ENCODE measurements around the gene LYPD5. TPM values are rescaled to one million over a fixed set of nuclear protein-coding genes. Genes with fewer than 3 reads are reported as not detected.
A peak's percentile ranks its signal among the peaks of the same experiment; 100 is the strongest.
"Not testable (repeated sequence)": the region's sequence is repeated elsewhere in the genome, so short reads cannot be mapped to it uniquely, and the experiment has no call there.

LYPD5 gene
- total RNA-seq, 2 experiments from 2014 or later = 0.86 to 1.2 TPM

GRCh38 chr19:43767316-43767715 is 34.9 kb downstream of the LYPD5 start:
- POLR2A ChIA-PET = interaction anchor here (1.1 to 3.3 kb wide), 3 partner anchors 9 to 13 kb away, joined by 3 to 41 read pairs (median 3); partner anchors contain the start of gene SMG9
- Mint-ChIP-seq H3K4me3 (no peak overlapping the region), H3K9me3 (ENCODE audit: low read depth) (no peaks in the 10 kb centered on the region), H3K27me3 (no peaks in the 10 kb centered on the region), H3K27ac (peak overlapping the region; percentile 97), H3K36me3 (ENCODE audit: low read depth) (peaks cover 81% of the 10 kb centered on the region), H3K4me1 (peaks cover 68% of the 10 kb centered on the region)
- intact Hi-C loops (cut with DNase I, micrococcal nuclease) = loop anchor here in 1 of 2 experiments (5.0 kb wide), 2 partner anchors 985 to 1690 kb away; partner anchors contain the start of gene ZNF574
- no peak for ATAC-seq
- CTCF ChIA-PET = interaction anchor here (0.6 to 6.9 kb wide), 11 partner anchors 9 to 242 kb away, joined by 3 to 94 read pairs (median 5); partner anchors contain the start of genes KCNN4, SMG9 and ZNF283
- DNase-seq = no peak

- no peaks in the 10 kb centered on the region for H3K9me3 Mint-ChIP-seq (ENCODE audit: low read depth)
- H3K27ac Mint-ChIP-seq = peak overlapping the region; percentile 97
- peaks cover 71% of the 10 kb centered on the region for H3K4me1 Mint-ChIP-seq
- H3K36me3 Mint-ChIP-seq (ENCODE audit: low read depth) = peaks cover 76% of the 10 kb centered on the region
- no peak for ATAC-seq
- CTCF ChIA-PET = interaction anchor here (0.9 to 6.9 kb wide), 14 partner anchors 10 to 327 kb away, joined by 3 to 94 read pairs (median 6); partner anchors contain the start of genes IRGQ, KCNN4, SMG9 and ZNF283
- no peaks in the 10 kb centered on the region for H3K27me3 Mint-ChIP-seq
- POLR2A ChIA-PET = interaction anchor here (1.0 to 3.3 kb wide), 4 partner anchors 10 to 15 kb away, joined by 3 to 41 read pairs (median 6); partner anchors contain the start of gene SMG9
- DNase-seq = no peak
- peak overlapping the region; percentile 47 for H3K4me3 Mint-ChIP-seq
- intact Hi-C loops (cut with DNase I, micrococcal nuclease) = loop anchor here in 1 of 2 experiments (1.0 to 5.0 kb wide), 3 partner anchors 44 to 1689 kb away; partner anchors contain the start of gene ZNF574
Measured at GRCh38 chr19:43766755-43767043, 35.5 kb downstream of the LYPD5 start.

DNA sequence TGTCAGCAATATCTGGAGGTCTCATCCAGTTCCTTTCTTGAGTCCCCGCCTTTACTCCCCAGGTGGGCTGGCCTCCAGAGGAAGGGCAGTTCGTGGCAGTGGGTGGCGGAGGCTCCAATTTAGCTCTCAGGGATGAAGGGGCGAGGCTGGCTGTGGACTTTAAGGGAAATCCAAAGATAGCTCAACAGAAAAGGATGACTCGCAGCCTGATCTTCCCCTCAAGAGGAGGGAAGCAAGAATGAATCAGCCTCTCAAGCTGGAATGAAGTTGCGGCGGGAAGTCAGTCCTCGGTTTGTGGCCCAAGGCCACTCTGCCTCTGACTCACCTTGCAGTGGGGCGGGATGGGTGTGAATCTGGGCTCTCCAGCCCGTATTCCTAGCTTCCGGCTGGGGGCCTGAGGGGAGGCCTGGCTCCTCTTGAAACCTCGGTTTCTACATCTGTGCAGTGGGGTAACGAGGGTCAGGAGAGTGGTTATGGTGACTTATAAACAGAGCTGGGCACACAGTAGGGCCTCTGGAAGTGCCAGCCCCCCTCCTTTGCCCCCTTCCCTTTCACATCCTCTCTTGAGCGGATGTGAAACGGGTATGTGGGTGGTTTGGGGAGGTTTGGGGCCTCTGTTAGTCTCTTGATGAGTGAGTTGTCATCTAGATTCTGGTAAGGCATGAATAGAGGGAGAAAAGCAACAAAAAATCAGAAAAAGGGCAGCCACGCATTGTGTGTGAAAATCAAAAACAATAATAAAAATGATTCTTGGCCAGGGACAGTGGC is 37.0 kb downstream of the LYPD5 start:
- no peaks in the 10 kb centered on the region for H3K9me3 Mint-ChIP-seq (ENCODE audit: low read depth)

GRCh38 chr19:43764684-43765083 is 37.6 kb downstream of the LYPD5 start:
- not testable (repeated sequence) for H3K9me3 Mint-ChIP-seq (ENCODE audit: low read depth); H3K27me3 Mint-ChIP-seq; DNase-seq; ATAC-seq
- intact Hi-C loops (cut with DNase I, micrococcal nuclease) = loop anchor here (1.0 to 5.0 kb wide), 9 partner anchors 10 to 1687 kb away; partner anchors contain the start of genes SMG9 (in 2 of the 2) and ZNF574 (in 1 of the 2)
- peaks cover 70% of the 10 kb centered on the region for H3K4me1 Mint-ChIP-seq
- H3K4me3 Mint-ChIP-seq = peak overlapping the region; percentile 47
- peak overlapping the region; percentile 97 for H3K27ac Mint-ChIP-seq
- POLR2A ChIA-PET = interaction anchor here (0.5 to 3.3 kb wide), 6 partner anchors 10 to 329 kb away, joined by 3 to 41 read pairs (median 6); partner anchors contain the start of genes KCNN4 and SMG9
- CTCF ChIA-PET = interaction anchor here (0.8 to 6.9 kb wide), 13 partner anchors 10 to 245 kb away, joined by 3 to 94 read pairs (median 8); partner anchors contain the start of genes IRGQ, KCNN4, PLAUR and SMG9
- H3K36me3 Mint-ChIP-seq (ENCODE audit: low read depth) = peaks cover 58% of the 10 kb centered on the region

More for the DNA sequence above, 37.0 kb downstream of the LYPD5 start:
- Mint-ChIP-seq H3K27ac (peak overlapping the region; percentile 97), H3K4me3 (peak overlapping the region; percentile 47), H3K36me3 (ENCODE audit: low read depth) (peaks cover 64% of the 10 kb centered on the region), H3K27me3 (no peaks in the 10 kb centered on the region), H3K4me1 (peaks cover 71% of the 10 kb centered on the region)
- peak; percentile 92 for DNase-seq
- POLR2A ChIA-PET = interaction anchor here (0.5 to 3.3 kb wide), 7 partner anchors 11 to 330 kb away, joined by 3 to 41 read pairs (median 7); partner anchors contain the start of genes KCNN4 and SMG9
- intact Hi-C loops (cut with DNase I, micrococcal nuclease) = loop anchor here (1.0 to 5.0 kb wide), 9 partner anchors 11 to 1688 kb away; partner anchors contain the start of genes SMG9 (in 2 of the 2) and ZNF574 (in 1 of the 2)
- ATAC-seq = peak; percentile 81
- CTCF ChIA-PET = interaction anchor here (0.6 to 6.9 kb wide), 20 partner anchors 11 to 245 kb away, joined by 3 to 94 read pairs (median 6); partner anchors contain the start of genes IRGQ, KCNN4, PLAUR and SMG9

DNA sequence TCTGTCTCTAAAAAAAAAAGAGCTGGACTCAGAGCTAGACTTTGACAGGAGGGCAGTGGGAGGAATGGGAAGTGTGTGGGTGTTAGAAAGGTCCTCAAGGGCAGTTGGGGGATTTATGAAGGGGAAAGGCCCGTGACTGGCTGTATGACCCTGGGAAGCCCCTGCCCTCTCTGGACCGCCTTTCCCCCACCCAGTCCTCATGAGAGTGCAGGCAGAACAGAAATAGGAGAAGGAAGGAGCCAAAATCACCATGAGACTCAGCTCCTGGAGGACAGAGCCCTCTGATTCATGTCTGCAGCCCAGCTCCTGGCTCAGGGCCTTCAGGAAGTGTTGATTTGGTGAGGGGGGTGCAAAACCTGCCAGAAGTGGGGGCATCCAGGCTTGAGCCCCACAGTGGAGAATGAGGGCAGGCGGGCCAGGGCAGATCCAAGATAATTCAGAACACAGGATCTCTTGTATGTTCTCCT is 38.7 kb downstream of the LYPD5 start:
- Mint-ChIP-seq H3K27ac (peak overlapping the region; percentile 86), H3K36me3 (ENCODE audit: low read depth) (peaks cover 46% of the 10 kb centered on the region)
- DNase-seq = peak; percentile 36

DNA sequence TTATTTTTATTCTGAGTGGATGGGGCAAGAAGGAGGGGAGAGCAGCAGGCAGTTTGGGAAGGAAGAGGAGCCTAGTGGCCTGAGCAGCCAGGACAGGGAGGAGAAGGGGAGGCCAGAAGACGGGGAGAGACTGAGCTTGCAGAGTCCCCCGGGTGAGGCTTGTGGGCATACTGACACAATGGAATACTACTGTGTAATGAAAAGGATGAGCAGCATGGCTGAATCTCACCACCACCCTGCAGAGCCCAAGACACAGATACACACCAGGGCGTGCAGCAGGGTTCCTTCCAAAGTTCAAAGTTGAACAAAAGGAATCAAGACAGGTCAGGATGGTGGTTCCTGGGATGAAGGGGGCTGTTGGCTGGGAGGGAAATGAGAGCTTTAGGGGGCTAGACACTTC is 39.4 kb downstream of the LYPD5 start:
- H3K9me3 Mint-ChIP-seq (ENCODE audit: low read depth) = no peaks in the 10 kb centered on the region
- ATAC-seq (no peak), DNase-seq (no peak)
- peaks cover 44% of the 10 kb centered on the region for H3K36me3 Mint-ChIP-seq (ENCODE audit: low read depth)
- peaks cover 73% of the 10 kb centered on the region for H3K4me1 Mint-ChIP-seq
- peak overlapping the region; percentile 77 for H3K27ac Mint-ChIP-seq
- ChIA-PET POLR2A (no interaction called here), CTCF (interaction anchor here (0.7 to 6.9 kb wide), 9 partner anchors 9 to 94 kb away, joined by 3 to 94 read pairs (median 5); partner anchors contain the start of gene SMG9)
- H3K4me3 Mint-ChIP-seq = no peak overlapping the region
- intact Hi-C loops (cut with DNase I, micrococcal nuclease) = no loop called here
- H3K27me3 Mint-ChIP-seq = no peaks in the 10 kb centered on the region

More for the DNA sequence above, 38.7 kb downstream of the LYPD5 start:
- ChIA-PET POLR2A (interaction anchor here (0.6 to 0.8 kb wide), 2 partner anchors 10 to 245 kb away, joined by 3 read pairs; no protein-coding TSS in a partner anchor), CTCF (interaction anchor here (0.7 to 6.9 kb wide), 6 partner anchors 9 to 62 kb away, joined by 3 to 94 read pairs (median 6); partner anchors contain the start of gene SMG9)
- intact Hi-C loops (cut with DNase I, micrococcal nuclease) = no loop called here
- Mint-ChIP-seq H3K9me3 (ENCODE audit: low read depth) (no peaks in the 10 kb centered on the region), H3K4me1 (peaks cover 73% of the 10 kb centered on the region), H3K27me3 (no peaks in the 10 kb centered on the region), H3K4me3 (peak overlapping the region; percentile 7)
- no peak for ATAC-seq

DNA sequence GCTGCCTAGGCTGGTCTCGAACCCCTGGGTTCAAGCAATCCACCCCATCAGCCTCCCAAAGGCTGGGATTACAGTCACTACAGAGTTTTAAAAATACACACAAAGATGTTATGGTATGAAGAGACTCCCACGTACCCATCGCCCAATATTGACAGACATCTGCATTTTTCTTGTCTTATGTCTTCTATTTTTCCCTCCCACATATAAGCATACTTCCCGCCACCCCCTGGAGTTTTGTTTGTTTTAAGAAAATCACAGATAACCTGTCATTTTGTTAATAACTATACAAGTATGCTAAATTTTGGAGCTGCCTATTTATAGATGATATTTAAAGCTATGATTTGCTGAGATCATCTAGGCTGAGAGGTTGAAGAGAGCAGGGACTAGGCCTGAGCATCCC is 41.3 kb downstream of the LYPD5 start:
- Mint-ChIP-seq H3K27me3 (no peaks in the 10 kb centered on the region), H3K4me3 (no peak overlapping the region), H3K27ac (no peak overlapping the region), H3K4me1 (peaks cover 73% of the 10 kb centered on the region), H3K9me3 (ENCODE audit: low read depth) (no peaks in the 10 kb centered on the region), H3K36me3 (ENCODE audit: low read depth) (peaks cover 41% of the 10 kb centered on the region)
- ATAC-seq (no peak), DNase-seq (no peak)
- POLR2A ChIA-PET = no interaction called here
- intact Hi-C loops (cut with DNase I, micrococcal nuclease) = no loop called here
- CTCF ChIA-PET = interaction anchor here (1.5 kb wide), 1 partner anchor 9 kb away, joined by 5 read pairs; no protein-coding TSS in a partner anchor

DNA sequence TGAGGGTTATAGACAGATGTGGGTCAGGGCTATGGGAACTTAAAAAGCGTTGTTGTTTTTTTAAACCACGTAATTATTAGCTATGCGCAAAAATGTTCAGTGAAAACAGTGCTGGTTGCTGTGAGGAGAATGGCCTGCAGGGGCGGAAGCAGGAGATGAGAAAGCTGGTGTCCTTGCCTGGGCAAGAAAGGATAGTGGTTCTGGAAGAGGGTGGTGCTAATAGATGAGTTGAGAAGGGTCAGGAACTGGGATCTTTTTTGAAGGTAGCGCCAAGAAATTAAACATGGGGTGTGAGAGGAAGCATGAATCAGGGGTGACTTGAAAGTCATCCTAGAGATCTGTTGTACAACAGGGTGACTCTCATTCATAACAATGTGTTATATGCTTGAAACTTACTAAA is 42.7 kb downstream of the LYPD5 start:
- H3K4me1 Mint-ChIP-seq = peaks cover 63% of the 10 kb centered on the region
- intact Hi-C loops (cut with DNase I, micrococcal nuclease) = no loop called here
- no peaks in the 10 kb centered on the region for H3K27me3 Mint-ChIP-seq
- POLR2A ChIA-PET = no interaction called here
- peaks cover 45% of the 10 kb centered on the region for H3K36me3 Mint-ChIP-seq (ENCODE audit: low read depth)
- no peak overlapping the region for H3K4me3 Mint-ChIP-seq
- CTCF ChIA-PET = interaction anchor here (1.6 kb wide), 1 partner anchor 14 kb away, joined by 5 read pairs; no protein-coding TSS in a partner anchor
- DNase-seq (no peak), ATAC-seq (no peak)
- H3K27ac Mint-ChIP-seq = peak overlapping the region; percentile 38
- no peaks in the 10 kb centered on the region for H3K9me3 Mint-ChIP-seq (ENCODE audit: low read depth)

DNA sequence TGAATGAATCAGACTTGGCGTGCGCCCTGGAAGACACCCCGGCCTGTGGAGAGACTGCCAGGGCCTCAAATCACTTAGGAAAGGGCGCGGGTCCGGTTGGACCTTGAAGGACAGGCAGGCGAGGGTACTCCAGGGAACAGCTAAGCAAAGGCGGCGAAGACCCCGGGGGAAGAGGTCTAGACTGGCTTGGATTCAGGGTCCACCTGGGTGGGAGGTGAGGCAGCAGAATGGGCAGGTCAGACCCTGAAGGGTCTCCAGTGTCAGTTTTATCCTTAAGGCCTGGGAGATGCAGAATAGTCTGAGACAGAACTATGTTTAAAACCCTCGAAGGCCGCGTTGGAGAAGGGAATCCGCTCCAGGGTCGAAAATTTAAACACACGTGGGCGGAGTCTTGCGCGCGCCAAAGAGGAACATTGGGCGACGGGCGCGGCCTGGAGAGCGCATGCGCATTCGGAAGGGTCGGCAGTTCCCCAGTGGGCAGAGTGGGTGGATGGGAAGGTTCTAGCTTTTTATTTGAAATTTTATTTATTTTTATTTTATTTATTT is 46.9 kb downstream of the LYPD5 start:
- peak; percentile 89 for DNase-seq
- no peaks in the 10 kb centered on the region for H3K27me3 Mint-ChIP-seq
- peaks cover 50% of the 10 kb centered on the region for H3K36me3 Mint-ChIP-seq (ENCODE audit: low read depth)
- peaks cover 66% of the 10 kb centered on the region for H3K4me1 Mint-ChIP-seq
- H3K27ac Mint-ChIP-seq = peak overlapping the region; percentile 99
- H3K4me3 Mint-ChIP-seq = peak overlapping the region; percentile 99
- H3K9me3 Mint-ChIP-seq (ENCODE audit: low read depth) = no peaks in the 10 kb centered on the region
- ChIA-PET POLR2A (interaction anchor here (1.0 to 4.2 kb wide), 4 partner anchors 11 to 87 kb away, joined by 3 to 41 read pairs (median 16); partner anchors contain the start of gene KCNN4), CTCF (interaction anchor here (0.8 to 7.8 kb wide), 9 partner anchors 10 to 159 kb away, joined by 3 to 94 read pairs (median 6); partner anchors contain the start of genes IRGQ, KCNN4 and ZNF576)
- intact Hi-C loops (cut with DNase I, micrococcal nuclease) = loop anchor here in 1 of 2 experiments (2.0 kb wide), 2 partner anchors 71 to 993 kb away; partner anchors contain the start of genes BCL3 and ZNF283
- no peak for ATAC-seq

DNA sequence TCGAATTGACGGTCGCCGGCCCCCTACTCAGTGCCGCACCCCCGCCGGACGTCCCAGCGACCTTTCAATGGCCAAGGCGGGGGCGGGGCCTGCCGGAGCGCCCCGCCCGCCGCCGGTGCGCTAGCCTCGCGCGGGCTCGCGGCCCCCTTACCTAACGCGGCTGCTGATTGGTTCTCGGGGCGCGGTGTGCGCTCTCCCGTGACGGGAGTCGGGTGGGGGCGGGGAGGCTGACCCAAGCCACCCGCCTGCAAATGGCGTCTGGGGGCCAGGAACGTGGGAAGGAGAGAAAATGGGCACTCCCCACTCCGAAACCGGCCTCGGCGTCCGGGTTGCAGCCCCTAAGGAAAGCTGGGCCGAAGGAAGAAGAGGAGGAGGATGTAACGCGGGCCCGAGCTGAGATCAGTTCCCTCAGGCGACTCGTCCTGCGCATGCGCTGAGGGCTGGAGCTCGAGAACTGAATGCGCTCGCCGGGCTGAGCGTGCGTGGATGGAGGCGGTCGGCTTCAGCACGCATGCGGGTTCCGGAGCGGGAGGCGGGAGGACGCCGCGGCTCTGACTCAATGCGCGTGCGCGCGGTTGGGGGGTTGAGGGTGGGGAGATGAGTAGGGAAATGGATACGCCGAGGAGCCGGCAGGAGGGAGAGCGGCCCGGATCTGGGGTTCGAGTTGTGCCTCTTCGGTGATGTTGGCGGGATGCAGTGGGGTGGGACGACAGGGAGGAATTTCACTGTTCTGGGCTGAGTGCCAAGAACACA is 47.6 kb downstream of the LYPD5 start, which contains the start of gene SMG9:
SMG9 (minus strand) TSS at position 460 of the 753 bp plus-strand sequence. CDS start 4,221 bp downstream, outside the sequence.
- peak within 1 kb of the TSS; percentile 99 for H3K27ac Mint-ChIP-seq
- peak; percentile 99 for DNase-seq
- intact Hi-C loops (cut with DNase I, micrococcal nuclease) = loop anchor here (1.0 to 5.0 kb wide), 12 partner anchors 11 to 1797 kb away; partner anchors contain the start of genes BCL3 (in 1 of the 2), IRGQ (in 1 of the 2), PINLYP (in 1 of the 2) and RABAC1 (in 1 of the 2)
- peak; percentile 75 for ATAC-seq
- H3K4me3 Mint-ChIP-seq = peak within 1 kb of the TSS; percentile 99
- peaks cover 55% of the 10 kb centered on the region for H3K36me3 Mint-ChIP-seq (ENCODE audit: low read depth)
- H3K9me3 Mint-ChIP-seq (ENCODE audit: low read depth) = no peaks in the 10 kb centered on the region
- H3K4me1 Mint-ChIP-seq = peaks cover 69% of the 10 kb centered on the region
- ChIA-PET CTCF (interaction anchor here (0.8 to 7.8 kb wide), 8 partner anchors 9 to 159 kb away, joined by 3 to 94 read pairs (median 6); partner anchors contain the start of genes IRGQ and ZNF576), POLR2A (interaction anchor here (1.0 to 4.2 kb wide), 6 partner anchors 11 to 86 kb away, joined by 3 to 41 read pairs (median 10); partner anchors contain the start of gene KCNN4)
- H3K27me3 Mint-ChIP-seq = no peaks in the 10 kb centered on the region

All from activated CD4-positive, alpha-beta T cell treated with anti-CD3 and anti-CD28 coated beads for 36 hours (primary cell).